Measurements from ENCODE around the gene VSTM2L. TPM values are rescaled to one million over a fixed set of nuclear protein-coding genes. Genes with fewer than 3 reads are reported as not detected.

VSTM2L gene
- total and polyA plus RNA-seq, 9 of the 15 experiments (the other 6 are each of a cell fraction or from before 2014, with no cell fraction given) = not detected

DNA sequence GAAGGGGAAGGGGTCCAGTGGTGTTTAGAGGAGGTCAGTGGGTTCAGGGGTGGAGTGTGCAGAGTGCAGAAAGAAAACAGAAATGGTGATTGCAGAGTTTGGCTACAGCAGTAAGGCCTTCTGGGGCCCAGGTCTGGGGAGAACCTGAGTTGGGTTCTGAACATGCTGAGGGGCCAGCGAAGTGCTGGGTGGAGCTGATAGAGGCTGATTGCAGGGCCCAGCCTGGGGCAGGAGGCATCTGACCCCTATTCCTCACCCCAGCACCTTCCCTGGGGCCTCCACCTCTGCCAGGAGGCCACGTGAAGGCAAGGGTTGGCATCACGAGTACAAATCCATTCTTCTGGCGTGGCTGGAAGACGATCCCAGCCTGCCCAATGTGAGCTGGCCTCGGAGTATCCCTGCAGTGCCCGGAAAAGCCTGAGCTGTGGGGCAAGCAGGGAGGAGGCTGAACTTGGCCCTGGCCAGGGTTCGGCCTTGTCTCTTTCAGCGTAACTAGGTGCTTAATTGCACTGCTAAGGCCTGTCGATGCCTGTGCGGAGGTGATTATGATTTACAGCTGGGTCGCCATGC, 35.3 kb downstream of the VSTM2L start (continued):
- TF ChIP-seq, protein P1, sequence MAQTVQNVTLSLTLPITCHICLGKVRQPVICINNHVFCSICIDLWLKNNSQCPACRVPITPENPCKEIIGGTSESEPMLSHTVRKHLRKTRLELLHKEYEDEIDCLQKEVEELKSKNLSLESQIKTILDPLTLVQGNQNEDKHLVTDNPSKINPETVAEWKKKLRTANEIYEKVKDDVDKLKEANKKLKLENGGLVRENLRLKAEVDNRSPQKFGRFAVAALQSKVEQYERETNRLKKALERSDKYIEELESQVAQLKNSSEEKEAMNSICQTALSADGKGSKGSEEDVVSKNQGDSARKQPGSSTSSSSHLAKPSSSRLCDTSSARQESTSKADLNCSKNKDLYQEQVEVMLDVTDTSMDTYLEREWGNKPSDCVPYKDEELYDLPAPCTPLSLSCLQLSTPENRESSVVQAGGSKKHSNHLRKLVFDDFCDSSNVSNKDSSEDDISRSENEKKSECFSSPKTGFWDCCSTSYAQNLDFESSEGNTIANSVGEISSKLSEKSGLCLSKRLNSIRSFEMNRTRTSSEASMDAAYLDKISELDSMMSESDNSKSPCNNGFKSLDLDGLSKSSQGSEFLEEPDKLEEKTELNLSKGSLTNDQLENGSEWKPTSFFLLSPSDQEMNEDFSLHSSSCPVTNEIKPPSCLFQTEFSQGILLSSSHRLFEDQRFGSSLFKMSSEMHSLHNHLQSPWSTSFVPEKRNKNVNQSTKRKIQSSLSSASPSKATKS (CRISPR knock-in tag; IDR thresholded peaks at IDR 0.05) = no peak
- no peak for TF ChIP-seq TEAD4 (IDR thresholded peaks at IDR 0.05; ENCODE audit: low read length)
- no peak for TF ChIP-seq TEAD4 (CRISPR knock-in tag; IDR thresholded peaks at IDR 0.05; ENCODE audit: borderline replicate concordance)

DNA sequence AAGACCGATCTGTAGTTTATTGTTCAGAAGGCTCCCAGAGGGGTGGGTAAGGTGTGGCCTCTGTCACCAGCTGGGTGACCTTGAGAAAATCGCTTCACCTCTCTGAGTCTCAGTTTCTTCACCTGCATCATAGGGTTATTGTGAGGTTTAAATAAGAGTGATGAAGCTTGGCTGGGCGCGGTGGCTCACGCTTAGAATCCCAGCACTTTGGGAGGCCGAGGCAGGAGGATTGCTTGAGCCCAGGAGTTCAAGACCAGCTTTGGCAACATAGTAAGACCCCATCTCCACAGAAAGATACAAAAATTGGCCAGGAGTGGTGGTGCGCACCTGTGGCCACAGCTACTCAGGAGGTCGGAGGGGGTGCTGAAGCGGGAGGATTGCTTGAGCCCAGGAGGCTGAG, 36.0 kb downstream of the VSTM2L start:
- POLR2A ChIA-PET = no interaction called here

More for the DNA sequence above, 36.0 kb downstream of the VSTM2L start:
- Histone ChIP-seq H4K20me1 (replicated peaks; ENCODE audit: control insufficient read depth, insufficient read depth, low read length) (no peaks in the 10 kb centered on the region), H3K9ac (ENCODE audit: insufficient read depth in 1 of 2, low read depth in 2 of 2, low read length in 2 of 2) (no peak overlapping the region), H3K9me3 (replicated peaks; ENCODE audit: control insufficient read depth, insufficient read depth, low read depth, low read length) (no peaks in the 10 kb centered on the region), H3K79me2 (ENCODE audit: control insufficient read depth, insufficient read depth, low read length) (no peaks in the 10 kb centered on the region), H3K4me1 (replicated peaks in 1 of 2; ENCODE audit: control insufficient read depth in 2 of 2, insufficient read depth in 2 of 2, low read length in 2 of 2) (peaks cover 3 to 9% of the 10 kb centered on the region in 2 experiments; a peak in 4 of 5 replicates), H3K4me2 (ENCODE audit: insufficient read depth, low read length) (no peak overlapping the region), H3K36me3 (ENCODE audit: control insufficient read depth, insufficient read depth, low read length) (no peaks in the 10 kb centered on the region), H3K4me3 (no peak overlapping the region), H3K27ac (ENCODE audit: extremely low read depth, low read depth, low read length) (no peak overlapping the region), H2AFZ (ENCODE audit: low read depth, low read length) (no peak overlapping the region), H3K9me1 (ENCODE audit: control insufficient read depth, insufficient read depth, low read length) (no peaks in the 10 kb centered on the region), H3K27me3 (ENCODE audit: control insufficient read depth in 2 of 2, insufficient read depth in 2 of 2, low read length in 2 of 2) (peaks cover 18 to 58% of the 10 kb centered on the region in 2 experiments)
- TF ChIP-seq GABPB1 (CRISPR knock-in tag; IDR thresholded peaks at IDR 0.05) = no peak
- TF ChIP-seq, protein P2, sequence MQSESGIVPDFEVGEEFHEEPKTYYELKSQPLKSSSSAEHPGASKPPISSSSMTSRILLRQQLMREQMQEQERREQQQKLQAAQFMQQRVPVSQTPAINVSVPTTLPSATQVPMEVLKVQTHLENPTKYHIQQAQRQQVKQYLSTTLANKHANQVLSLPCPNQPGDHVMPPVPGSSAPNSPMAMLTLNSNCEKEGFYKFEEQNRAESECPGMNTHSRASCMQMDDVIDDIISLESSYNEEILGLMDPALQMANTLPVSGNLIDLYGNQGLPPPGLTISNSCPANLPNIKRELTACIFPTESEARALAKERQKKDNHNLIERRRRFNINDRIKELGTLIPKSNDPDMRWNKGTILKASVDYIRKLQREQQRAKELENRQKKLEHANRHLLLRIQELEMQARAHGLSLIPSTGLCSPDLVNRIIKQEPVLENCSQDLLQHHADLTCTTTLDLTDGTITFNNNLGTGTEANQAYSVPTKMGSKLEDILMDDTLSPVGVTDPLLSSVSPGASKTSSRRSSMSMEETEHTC (IDR thresholded peaks at IDR 0.05) = no peak
- intact Hi-C loops (cut with micrococcal nuclease) = no loop called here
- no peak for FAIRE-seq
- no TSS peak for BruUV-seq (replicated peaks)
- CTCF ChIA-PET (ENCODE audit: low intra/inter-chr PET ratio) = no interaction called here
- no peak for DNase-seq (ENCODE audit: extremely low read depth in 1 of 4, low spot score in 3 of 4)
- ATAC-seq = no peak
- WGBS (ENCODE audit: insufficient coverage, low coverage, missing lambda C conversion rate) = 8% methylated on average over 9 of the region's 9 CpGs
- in situ Hi-C loops (cut with MboI) = no loop called here

Data from K562 (cell line).